ENCODE data around the gene EYA3. TPM values are rescaled to one million over a fixed set of nuclear protein-coding genes. Genes with fewer than 3 reads are reported as not detected.

Gene EYA3
- total RNA-seq, 2 experiments from 2014 or later = 5.7 to 6.4 TPM

DNA sequence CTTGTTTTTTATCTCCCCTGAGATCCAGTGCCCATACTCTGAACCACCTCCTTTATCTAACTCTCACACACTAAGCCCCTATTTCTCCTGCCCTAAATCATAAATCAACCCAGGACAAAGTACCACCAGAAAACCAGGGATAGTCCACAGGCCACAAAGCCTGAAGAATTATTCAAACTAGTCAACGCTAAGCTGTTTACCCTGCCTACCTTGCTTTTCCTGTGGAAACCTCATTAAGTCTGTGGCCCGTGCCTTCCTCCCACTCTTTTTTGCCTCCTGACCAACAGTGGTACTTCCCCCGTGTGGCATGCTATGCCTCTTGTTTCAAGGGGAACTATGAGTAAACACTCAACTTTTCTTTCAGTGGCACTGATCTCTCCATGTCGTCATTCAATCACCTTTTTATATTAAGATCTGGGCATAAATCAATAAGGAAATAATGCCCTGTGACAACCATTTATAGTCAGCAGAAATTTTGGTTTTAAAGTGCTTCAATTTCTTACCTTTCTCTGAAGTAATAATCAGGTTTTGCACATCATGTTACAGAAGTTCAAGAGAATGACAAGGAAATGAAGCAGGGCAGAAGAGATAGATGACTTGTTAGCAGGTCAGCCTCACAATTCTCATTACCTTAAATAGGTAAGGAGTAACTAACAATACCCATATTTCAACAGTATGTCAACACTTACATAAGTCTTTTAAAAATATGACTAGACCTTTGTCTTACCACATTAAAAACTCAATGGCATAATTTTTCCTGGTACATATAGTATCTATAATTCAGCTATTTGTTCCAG lies 32.1 kb downstream of the EYA3 start:
- H3K9me3 ChIP-seq (ENCODE audit: control insufficient read depth in 1 of 2, insufficient read depth in 1 of 2, low read length in 2 of 2) = no peaks in the 10 kb centered on the region
- intact Hi-C loops (cut with DNase I, micrococcal nuclease) = no loop called here
- no peak overlapping the region for H3K4me3 ChIP-seq (ENCODE audit: low read length)
- peaks cover 4% of the 10 kb centered on the region for H3K4me1 ChIP-seq (ENCODE audit: insufficient read depth, low read length)
- ChIA-PET POLR2A (interaction anchor here (1.2 to 2.1 kb wide), 2 partner anchors 32 to 36 kb away, joined by 3 to 9 read pairs; partner anchors contain the start of gene EYA3), CTCF (interaction anchor here (1.1 kb wide), 1 partner anchor 116 kb away, joined by 3 read pairs; no protein-coding TSS in a partner anchor)
- Mint-ChIP-seq H3K27me3 (no peaks in the 10 kb centered on the region), H3K4me1 (ENCODE audit: low read depth) (peaks cover 37% of the 10 kb centered on the region), H3K4me3 (no peak overlapping the region), H3K36me3 (ENCODE audit: low read depth) (peaks cover 24% of the 10 kb centered on the region), H3K27ac (peak overlapping the region; percentile 57), H3K9me3 (no peaks in the 10 kb centered on the region)
- TF ChIP-seq, protein P1, sequence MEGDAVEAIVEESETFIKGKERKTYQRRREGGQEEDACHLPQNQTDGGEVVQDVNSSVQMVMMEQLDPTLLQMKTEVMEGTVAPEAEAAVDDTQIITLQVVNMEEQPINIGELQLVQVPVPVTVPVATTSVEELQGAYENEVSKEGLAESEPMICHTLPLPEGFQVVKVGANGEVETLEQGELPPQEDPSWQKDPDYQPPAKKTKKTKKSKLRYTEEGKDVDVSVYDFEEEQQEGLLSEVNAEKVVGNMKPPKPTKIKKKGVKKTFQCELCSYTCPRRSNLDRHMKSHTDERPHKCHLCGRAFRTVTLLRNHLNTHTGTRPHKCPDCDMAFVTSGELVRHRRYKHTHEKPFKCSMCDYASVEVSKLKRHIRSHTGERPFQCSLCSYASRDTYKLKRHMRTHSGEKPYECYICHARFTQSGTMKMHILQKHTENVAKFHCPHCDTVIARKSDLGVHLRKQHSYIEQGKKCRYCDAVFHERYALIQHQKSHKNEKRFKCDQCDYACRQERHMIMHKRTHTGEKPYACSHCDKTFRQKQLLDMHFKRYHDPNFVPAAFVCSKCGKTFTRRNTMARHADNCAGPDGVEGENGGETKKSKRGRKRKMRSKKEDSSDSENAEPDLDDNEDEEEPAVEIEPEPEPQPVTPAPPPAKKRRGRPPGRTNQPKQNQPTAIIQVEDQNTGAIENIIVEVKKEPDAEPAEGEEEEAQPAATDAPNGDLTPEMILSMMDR (IDR thresholded peaks at IDR 0.05) = no peak
- ATAC-seq (ENCODE audit: poor library complexity) = peak; percentile 90
- DNase-seq = peak in 13 of 14 experiments; percentile 2 to 77 (median 26)
- peak overlapping the region in 1 of 2 donors; percentile 25 for H3K27ac ChIP-seq (ENCODE audit: low read depth in 1 of 2, low read length in 2 of 2)
- H3K27me3 ChIP-seq (ENCODE audit: control insufficient read depth in 1 of 2, insufficient read depth in 2 of 2, low read length in 2 of 2) = no peaks in the 10 kb centered on the region
- H3K36me3 ChIP-seq (ENCODE audit: insufficient read depth, low read length) = no peaks in the 10 kb centered on the region

DNA sequence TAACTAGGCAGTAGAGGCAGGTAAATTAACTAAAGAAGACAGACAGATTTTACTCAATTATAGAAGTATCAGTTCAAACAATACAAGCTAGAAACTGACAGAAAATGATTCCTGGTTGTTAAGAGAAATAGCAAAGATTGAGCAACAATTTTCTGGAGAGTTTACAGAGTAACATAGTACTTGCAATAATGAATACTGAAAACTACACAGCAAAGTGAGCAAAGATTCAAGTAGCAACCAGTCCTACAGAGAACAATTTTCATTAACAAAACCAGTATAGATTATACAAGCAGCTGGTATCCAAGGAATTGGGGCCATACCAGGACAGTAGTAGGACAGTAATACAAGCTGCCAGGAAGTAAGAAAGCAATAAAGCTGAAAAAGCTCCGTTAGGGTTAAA lies 37.6 kb downstream of the EYA3 start:
- H3K4me1 Mint-ChIP-seq (ENCODE audit: low read depth) = peaks cover 8% of the 10 kb centered on the region

DNA sequence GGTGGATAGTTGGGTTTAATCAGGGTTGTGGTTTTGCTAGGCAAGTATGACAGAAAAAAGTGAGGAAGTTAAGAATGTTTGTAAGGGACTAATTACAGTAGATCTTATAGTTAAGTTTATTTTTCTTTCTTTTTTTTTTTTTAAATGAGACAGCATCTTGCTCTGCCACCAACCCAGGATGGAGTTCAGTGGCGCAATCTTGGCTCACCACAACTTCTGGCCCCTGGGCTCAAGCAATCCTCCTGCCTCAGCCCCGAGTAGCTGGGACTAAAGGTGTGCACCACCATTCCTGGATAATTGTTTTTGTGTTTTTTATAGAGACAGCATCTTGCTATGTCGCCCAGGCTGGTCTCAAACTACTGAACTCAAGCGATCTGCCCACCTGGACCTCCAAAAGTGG lies 41.7 kb downstream of the EYA3 start:
- POLR2A ChIA-PET = no interaction called here
- ATAC-seq (ENCODE audit: poor library complexity) (no peak), DNase-seq (no peak)
- CTCF ChIA-PET = no interaction called here
- Mint-ChIP-seq H3K27me3 (no peaks in the 10 kb centered on the region), H3K4me3 (no peak overlapping the region), H3K27ac (no peak overlapping the region), H3K36me3 (ENCODE audit: low read depth) (peaks cover 57% of the 10 kb centered on the region), H3K4me1 (ENCODE audit: low read depth) (peaks cover 8% of the 10 kb centered on the region), H3K9me3 (no peaks in the 10 kb centered on the region)
- Histone ChIP-seq H3K4me3 (ENCODE audit: low read length) (no peak overlapping the region), H3K27ac (ENCODE audit: low read depth in 1 of 2, low read length in 2 of 2) (no peak overlapping the region), H3K4me1 (ENCODE audit: insufficient read depth, low read length) (no peaks in the 10 kb centered on the region), H3K27me3 (ENCODE audit: control insufficient read depth in 1 of 2, insufficient read depth in 2 of 2, low read length in 2 of 2) (no peaks in the 10 kb centered on the region), H3K36me3 (ENCODE audit: insufficient read depth, low read length) (peaks cover 20% of the 10 kb centered on the region), H3K9me3 (ENCODE audit: control insufficient read depth in 1 of 2, insufficient read depth in 1 of 2, low read length in 2 of 2) (no peaks in the 10 kb centered on the region)
- intact Hi-C loops (cut with DNase I, micrococcal nuclease) = no loop called here
- TF ChIP-seq, protein P1 (IDR thresholded peaks at IDR 0.05) = no peak

More for the DNA sequence above, 37.6 kb downstream of the EYA3 start:
- intact Hi-C loops (cut with DNase I, micrococcal nuclease) = loop anchor here in 1 of 2 experiments (5.0 kb wide), 1 partner anchor 33 kb away; no protein-coding TSS in a partner anchor
- DNase-seq (no peak), ATAC-seq (ENCODE audit: poor library complexity) (no peak)
- POLR2A ChIA-PET = no interaction called here
- no peaks in the 10 kb centered on the region for H3K9me3 ChIP-seq (ENCODE audit: control insufficient read depth in 1 of 2, insufficient read depth in 1 of 2, low read length in 2 of 2)
- no peak overlapping the region for H3K4me3 ChIP-seq (ENCODE audit: low read length)
- H3K27me3 Mint-ChIP-seq = no peaks in the 10 kb centered on the region
- CTCF ChIA-PET = interaction anchor here (0.5 to 1.1 kb wide), 2 partner anchors 17 to 1109 kb away, joined by 3 to 4 read pairs; no protein-coding TSS in a partner anchor
- H3K36me3 ChIP-seq (ENCODE audit: insufficient read depth, low read length) = peaks cover 20% of the 10 kb centered on the region
- H3K4me1 ChIP-seq (ENCODE audit: insufficient read depth, low read length) = no peaks in the 10 kb centered on the region
- no peaks in the 10 kb centered on the region for H3K27me3 ChIP-seq (ENCODE audit: control insufficient read depth in 1 of 2, insufficient read depth in 2 of 2, low read length in 2 of 2)
- H3K9me3 Mint-ChIP-seq = no peaks in the 10 kb centered on the region
- no peak overlapping the region for H3K4me3 Mint-ChIP-seq
- peaks cover 43% of the 10 kb centered on the region for H3K36me3 Mint-ChIP-seq (ENCODE audit: low read depth)
- H3K27ac Mint-ChIP-seq = no peak overlapping the region
- TF ChIP-seq, protein P1 (IDR thresholded peaks at IDR 0.05) = no peak
- H3K27ac ChIP-seq (ENCODE audit: low read depth in 1 of 2, low read length in 2 of 2) = no peak overlapping the region

Measured in CD4-positive, alpha-beta T cell (primary cell).